HG03064 (cell line): ENCODE data around the gene CSTF1.

Experiments used
- ATAC-seq: cut with Tn5 transposase; IDR thresholded peaks from one replicate; pipeline ENCODE4 v1.9.1; 2021; ENCODE audit warnings: low read depth; ENCODE audit not compliant: unreplicated experiment

Gene CSTF1

GRCh38 chr20:56426026-56426425 is 33.6 kb downstream of the CSTF1 start:
- ATAC-seq, result no peak

- ATAC-seq, result no peak
Observed at GRCh38 chr20:56426926-56427325, 34.5 kb downstream of the CSTF1 start.

- no peak for ATAC-seq
Observed at GRCh38 chr20:56427797-56428196, 35.4 kb downstream of the CSTF1 start.

- ATAC-seq, result no peak
Observed at GRCh38 chr20:56428410-56428809, 36.0 kb downstream of the CSTF1 start.

GRCh38 chr20:56428881-56429280 is 36.4 kb downstream of the CSTF1 start:
- ATAC-seq, result no peak

GRCh38 chr20:56429502-56429901 is 37.1 kb downstream of the CSTF1 start:
- ATAC-seq, result no peak

- ATAC-seq, result no peak
Observed at GRCh38 chr20:56429941-56430340, 37.5 kb downstream of the CSTF1 start.

- no peak for ATAC-seq
Observed at GRCh38 chr20:56430461-56430860, 38.0 kb downstream of the CSTF1 start.

GRCh38 chr20:56430957-56431356 is 38.5 kb downstream of the CSTF1 start:
- ATAC-seq, result no peak

GRCh38 chr20:56431471-56431870 is 39.0 kb downstream of the CSTF1 start:
- no peak for ATAC-seq

GRCh38 chr20:56433221-56433879 is 40.9 kb downstream of the CSTF1 start:
- no peak for ATAC-seq

GRCh38 chr20:56433880-56434255 is 41.4 kb downstream of the CSTF1 start:
- ATAC-seq, result no peak

GRCh38 chr20:56437196-56437960 is 44.9 kb downstream of the CSTF1 start:
- ATAC-seq, result no peak

- ATAC-seq, result no peak
Observed at GRCh38 chr20:56438284-56438683, 45.8 kb downstream of the CSTF1 start.

GRCh38 chr20:56439771-56440291 is 47.4 kb downstream of the CSTF1 start:
- no peak for ATAC-seq

- no peak for ATAC-seq
Observed at GRCh38 chr20:56440346-56441007, 48.0 kb downstream of the CSTF1 start.

- ATAC-seq, result no peak
Observed at GRCh38 chr20:56442389-56443365, 50.2 kb downstream of the CSTF1 start.

GRCh38 chr20:56443654-56444540 is 51.5 kb downstream of the CSTF1 start:
- no peak for ATAC-seq

GRCh38 chr20:56445130-56445529 is 52.7 kb downstream of the CSTF1 start:
- no peak for ATAC-seq
